Measurements from ENCODE around the gene CRKL.
"Not testable (repeated sequence)": the region's sequence is repeated elsewhere in the genome, so short reads cannot be mapped to it uniquely, and the experiment has no call there.

Gene CRKL

DNA sequence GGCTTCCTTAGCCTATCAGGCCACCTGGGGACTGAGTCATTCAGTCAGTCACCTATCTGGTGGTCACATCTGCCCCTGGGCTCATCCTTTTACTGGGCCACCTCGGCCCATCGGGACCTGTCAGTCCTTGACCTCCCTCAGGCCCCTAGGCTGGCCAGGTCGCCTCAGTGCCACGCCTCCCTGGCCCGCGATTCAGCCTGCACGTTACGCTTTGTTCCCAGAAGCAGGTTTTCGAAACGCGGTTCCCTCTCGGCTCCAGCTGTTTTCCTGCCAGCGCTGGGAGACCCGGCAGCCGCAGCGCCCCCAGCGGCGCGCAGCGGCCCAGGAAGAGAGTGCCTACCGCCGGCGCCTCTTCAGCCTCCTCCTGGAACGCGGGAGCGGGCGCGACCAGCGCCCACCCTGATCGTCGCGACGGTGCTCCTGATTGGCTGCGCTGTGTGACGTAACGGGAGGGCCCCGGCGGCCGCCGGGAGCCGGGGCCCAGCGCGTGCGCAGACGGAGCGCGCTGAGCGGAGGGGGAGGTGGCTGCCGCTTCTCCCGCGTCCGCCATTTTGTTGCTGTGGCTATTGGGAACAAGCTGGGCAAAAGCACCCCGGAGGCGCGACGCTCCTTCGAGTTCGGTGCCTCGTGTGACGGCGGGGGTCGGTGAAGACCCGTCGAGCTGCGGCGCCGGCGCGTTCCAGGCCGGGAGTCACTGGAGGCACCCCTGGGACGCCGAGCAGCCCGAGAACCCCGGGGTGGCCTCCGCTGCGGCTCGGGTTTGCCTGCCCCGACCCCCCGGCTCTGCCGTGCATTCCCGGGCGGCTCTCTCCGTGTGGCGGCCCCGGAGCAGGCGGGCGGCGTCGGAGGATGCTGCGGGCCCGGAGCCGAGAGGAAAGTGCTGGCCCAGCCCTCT is at the start of gene CRKL:
Gene CRKL, plus strand, starts transcription at position 492 of the 895 bp plus-strand sequence. CDS start 528 bp downstream, outside the sequence.
- peak; percentile 97 for DNase-seq

- DNase-seq, result no peak
Measured at GRCh38 chr22:20868025-20868962, 48.9 kb upstream of the CRKL start.

DNA sequence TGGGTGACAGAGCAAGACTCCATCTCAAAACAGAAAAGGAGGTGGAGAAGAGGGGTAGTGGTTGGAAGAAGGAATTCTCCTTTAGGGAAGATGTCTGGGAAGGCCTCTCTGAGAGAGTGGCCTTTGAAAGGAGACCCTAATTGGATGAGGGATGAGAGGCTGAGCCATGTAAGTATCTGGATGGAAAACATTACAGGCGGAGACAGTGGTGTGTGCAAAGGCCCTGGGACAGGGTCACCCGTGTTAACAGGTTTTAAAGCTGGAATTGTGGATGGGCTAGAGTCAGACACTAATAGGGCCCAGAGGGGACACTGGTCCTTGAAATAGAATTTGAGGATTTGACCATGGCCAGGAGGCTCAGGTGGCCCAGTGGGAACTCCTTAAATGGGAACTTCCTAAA is 48.0 kb upstream of the CRKL start:
- no peak for DNase-seq

DNA sequence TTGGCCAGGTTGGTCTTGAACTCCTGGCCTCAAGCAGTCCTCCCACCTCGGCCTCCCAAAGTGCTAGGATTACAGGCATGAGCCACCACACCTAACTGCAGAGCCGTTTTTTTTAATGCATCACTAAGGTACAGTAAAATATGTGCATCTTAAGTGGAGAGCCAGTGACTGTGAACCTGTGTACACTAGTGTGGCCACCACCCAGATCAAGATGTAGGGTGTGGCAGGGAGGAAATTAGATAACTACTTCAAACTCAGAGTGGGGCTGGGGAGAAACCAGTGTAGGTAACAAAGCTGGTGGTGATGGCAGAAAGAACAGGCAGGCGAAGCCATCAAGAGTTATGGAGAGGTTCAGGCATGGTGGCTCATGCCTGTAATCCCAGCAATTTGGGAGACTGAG is 44.0 kb upstream of the CRKL start:
- no peak for DNase-seq

DNA sequence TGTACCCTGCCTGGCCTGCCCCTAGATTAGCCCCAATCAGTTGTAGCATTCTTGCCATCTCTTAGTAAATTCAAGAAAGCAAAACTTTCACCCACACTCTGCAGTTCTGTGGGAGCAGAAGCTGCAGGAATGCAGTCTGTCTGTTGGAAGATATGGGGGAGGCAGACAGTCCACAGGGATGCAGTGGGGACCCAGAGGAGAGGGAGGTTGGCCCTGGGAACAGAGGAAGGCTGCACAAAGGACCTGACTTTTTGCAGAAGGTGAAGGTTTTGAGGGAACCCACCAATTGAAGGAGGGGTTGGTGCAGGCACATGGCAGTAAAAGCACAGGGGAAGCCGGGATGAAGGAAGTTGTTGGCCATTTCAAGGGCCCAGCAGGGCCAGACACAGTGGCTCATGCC is 41.9 kb upstream of the CRKL start:
- DNase-seq, result no peak

GRCh38 chr22:20877715-20878114 is 39.5 kb upstream of the CRKL start:
- no peak for DNase-seq

- no peak for DNase-seq
Measured at GRCh38 chr22:20881231-20881630, 36.0 kb upstream of the CRKL start.

- no peak for DNase-seq
Measured at GRCh38 chr22:20881869-20882815, 35.1 kb upstream of the CRKL start.

DNA sequence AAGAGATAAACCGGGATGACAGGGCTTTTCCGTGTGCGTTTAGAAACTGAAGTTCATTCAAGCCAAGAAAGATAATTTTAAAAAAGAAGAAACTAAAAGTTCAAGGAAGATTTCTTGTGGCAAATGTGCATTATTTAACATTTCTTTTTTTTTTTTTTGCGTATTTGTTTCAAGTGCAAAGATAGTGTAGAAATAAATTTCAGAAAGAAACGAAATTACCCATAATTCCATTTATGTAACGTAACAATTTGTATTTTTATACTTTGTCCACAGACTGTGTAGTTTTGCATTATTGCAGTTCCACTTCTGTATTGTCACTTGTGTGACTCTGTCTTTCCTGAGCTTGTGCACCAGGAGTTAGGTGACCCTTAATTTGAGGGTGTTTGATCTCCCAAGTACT is 34.4 kb upstream of the CRKL start:
- DNase-seq, result no peak

DNA sequence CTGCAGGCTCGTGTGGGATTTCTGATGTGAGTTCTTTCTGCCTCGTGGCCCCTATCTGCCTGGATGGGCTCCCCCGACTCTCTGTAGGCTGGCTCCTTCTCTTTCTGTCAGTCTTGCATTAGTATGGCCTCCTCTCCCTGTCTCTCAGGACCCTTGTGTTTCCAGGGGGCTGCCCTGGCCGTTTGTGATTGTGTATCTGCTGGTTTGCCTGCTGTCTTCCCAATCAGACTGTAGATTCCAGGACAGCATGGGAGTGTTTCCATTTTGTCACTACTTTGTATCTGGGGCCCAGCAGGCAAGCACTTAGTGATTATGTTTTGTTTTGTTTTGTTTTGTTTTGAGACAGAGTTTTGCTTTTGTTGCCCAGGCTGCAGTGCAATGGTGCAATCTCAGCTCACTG is 32.8 kb upstream of the CRKL start:
- no peak for DNase-seq

DNA sequence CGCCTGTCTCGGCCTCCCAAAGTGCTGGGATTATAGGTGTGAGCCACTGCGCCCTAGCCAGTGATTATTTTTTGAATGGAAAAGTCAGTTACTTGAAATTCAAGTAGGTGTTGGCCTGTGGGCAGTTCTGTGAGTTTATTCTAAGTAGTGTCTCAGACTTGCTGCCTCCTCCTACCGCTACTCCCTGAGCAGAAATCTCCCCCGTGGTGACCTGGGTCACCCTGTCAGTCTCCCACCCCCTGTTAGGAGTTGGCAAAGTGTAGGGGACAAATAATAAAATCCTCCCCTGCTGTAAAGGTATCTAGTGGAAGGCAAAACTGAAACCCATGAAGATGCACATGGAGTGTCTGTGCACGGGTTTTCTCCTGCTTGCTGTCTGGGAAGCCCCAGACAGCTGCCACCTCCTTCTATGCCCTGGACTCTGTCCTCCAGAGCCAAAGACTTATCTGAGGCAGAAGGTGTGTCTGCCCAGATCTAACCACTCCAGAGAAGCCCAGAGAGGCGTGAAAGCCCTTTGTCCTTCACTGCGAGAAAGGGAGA is 32.1 kb upstream of the CRKL start:
- no peak for DNase-seq

GRCh38 chr22:20885557-20886323 is 31.5 kb upstream of the CRKL start:
- DNase-seq, result peak; percentile 59

DNA sequence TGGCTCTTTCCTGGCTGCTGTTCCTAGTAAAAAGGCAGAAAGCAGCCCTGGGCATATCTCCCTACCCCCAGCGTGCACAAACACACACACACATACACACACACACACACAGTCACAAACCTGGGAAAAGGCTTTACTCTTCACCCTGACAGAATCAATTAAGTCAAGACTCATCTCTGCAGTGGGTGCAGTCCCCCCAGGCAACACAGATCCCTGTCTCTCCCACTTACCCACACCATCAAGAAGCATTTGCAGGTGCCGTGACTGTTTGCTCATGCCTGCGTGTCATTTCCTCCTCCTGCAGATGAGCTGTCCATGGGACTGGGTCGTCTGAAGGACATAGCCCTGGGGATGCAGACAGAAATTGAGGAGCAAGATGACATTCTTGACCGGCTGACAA is 29.8 kb upstream of the CRKL start:
- no peak for DNase-seq

DNA sequence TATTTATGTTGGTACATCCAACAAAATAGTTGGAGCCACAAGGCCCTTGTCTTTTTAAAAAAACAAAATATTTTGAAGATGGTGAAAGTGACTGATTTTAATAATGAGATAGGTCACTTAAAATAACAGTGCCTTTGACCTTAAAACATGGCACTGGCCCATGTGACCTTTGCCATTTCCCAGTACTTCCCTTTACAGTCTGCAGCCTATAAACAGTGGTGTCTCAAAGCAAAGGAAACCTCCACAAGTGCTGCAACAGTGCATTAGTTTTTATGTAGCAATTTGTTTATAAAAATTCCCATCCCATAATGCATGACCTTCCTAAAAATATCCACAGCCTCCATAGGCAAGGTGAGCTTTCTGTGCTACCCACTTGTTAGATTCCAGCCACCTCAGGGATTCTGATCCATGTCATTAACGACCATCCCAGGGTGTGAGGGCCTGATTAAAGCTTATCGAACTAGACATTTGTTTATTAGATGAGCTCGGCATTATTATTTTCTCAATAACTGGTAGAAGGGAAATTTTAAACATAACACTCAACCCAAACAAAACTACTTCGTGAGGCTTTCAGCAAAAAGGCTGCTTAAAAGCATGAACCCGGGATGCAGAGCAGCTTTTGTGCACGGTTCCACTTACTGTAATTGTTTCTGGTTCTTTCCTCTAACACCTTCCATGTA is 28.0 kb upstream of the CRKL start:
- DNase-seq, result no peak

GRCh38 chr22:20889904-20890540 is 27.2 kb upstream of the CRKL start:
- DNase-seq, result no peak

GRCh38 chr22:20890975-20891374 is 26.2 kb upstream of the CRKL start:
- DNase-seq, result no peak

DNA sequence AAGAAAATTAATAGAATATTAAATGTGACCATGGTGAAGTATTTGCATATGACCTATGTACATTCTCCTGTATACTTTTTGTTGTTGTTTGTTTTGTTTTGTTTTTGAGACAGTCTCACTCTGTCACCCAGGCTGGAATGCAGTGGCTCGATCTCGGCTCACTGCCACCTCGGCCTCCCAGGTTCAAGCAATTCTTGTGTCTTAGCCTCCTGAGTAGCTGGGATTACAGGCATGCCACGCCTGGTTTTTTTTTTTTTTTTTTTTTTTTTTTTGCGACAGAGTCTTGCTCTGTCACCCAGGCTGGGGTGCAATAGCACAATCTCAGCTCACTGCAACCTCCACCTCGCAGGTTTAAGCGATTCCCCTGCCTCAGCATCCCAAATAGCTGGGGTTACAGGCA is 19.5 kb upstream of the CRKL start:
- not testable (repeated sequence) for DNase-seq

DNA sequence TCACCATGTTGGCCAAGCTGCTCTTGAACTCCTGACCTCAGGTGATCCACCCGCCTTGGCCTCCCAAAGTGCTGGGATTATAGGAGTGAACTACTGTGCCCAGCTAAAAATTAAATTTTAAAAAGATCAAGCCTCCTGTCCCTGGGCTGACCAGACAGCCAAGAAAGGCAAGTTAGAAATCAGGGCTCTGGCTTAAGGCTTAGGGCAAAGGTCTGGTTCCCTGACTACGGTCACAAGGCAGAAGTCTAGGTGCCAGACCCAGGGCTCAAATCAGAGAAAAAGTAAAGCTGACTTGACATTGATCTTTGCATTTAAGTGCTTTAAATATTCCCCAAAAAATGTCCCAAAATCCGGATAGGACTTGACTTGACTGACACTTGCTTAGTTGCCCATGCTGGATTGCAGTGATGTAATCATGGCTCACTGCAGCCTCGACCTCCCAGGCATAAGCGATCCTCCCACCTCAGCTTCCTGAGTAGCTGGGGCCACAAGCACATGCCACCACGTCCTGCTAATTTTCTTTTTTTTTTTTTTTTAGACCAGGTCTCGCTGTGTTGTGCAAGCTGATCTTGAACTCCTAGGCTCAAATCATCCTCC is 17.3 kb upstream of the CRKL start:
- no peak for DNase-seq

GRCh38 chr22:20901093-20902033 is 15.8 kb upstream of the CRKL start:
- DNase-seq, result not testable (repeated sequence)
